Suppressor macrophage (primary cell): ENCODE data around the gene ARHGEF4.

Source experiments
- DNase-seq, 4 experiments: peaks; one replicate each; pipeline ENCODE4 v3.0.0-alpha.2; 2020 to 2022

ARHGEF4 gene

GRCh38 chr2:130818809-130819208 is 17.9 kb upstream of the ARHGEF4 start:
- DNase-seq = no peak

GRCh38 chr2:130819226-130819607 is 17.5 kb upstream of the ARHGEF4 start:
- DNase-seq = no peak

DNA sequence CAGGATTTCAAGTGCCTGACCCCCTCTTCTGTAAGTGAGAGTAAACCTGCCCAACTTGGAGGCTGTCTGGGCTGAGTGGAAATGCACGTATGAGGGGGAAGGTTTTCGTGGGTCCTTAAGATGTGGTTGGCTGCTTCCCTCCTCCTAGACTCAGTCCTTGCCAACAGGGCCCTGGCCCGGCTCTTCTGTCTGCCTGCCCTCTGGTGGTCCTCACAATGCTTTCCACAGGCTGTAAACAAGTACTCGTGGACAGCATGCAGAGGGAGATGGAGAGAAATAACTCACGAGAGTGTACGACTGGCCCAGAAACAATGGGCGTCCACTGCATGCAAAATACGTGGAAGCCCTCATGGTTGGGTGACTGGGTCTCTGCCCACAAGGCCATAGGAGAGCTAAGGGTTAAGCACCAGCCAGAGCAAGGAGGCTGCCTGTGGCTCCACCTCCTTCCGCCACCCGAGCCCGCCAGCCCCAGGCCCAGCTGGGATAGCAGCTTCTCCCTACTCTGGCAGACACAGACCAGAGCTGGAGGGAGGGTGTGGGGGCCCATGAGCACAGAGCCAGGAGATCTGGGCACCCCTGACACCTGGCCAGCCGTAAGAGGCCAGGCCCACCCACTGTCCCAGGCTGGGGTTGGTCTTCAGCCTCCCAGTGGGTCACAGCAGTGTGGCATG is 17.0 kb upstream of the ARHGEF4 start:
- no peak for DNase-seq

- DNase-seq = no peak
These were observed 16.3 kb upstream of the ARHGEF4 start for GRCh38 chr2:130820279-130820861.

DNA sequence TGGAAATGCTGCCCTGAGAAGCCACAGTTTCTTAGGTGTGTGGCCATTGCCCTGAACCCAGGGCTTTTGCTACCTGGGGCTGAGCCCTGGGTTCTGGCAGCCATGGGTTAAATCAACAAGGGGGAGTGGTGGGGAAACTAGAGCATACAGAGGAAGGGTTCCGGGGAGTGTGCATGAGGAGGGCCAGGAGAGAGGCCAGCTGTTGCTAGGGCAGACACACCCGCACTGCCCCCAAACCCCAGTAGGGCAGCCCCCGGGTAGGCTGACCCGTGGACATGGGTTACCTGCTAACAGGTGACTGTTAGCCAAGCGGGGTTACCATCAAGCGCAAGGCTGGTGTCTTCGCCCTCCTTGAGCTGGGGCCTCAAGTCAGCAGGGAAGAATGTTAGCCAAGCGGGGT is 14.8 kb upstream of the ARHGEF4 start:
- no peak for DNase-seq

- no peak for DNase-seq
These were observed 13.9 kb upstream of the ARHGEF4 start for GRCh38 chr2:130822766-130823165.

GRCh38 chr2:130823171-130823885 is 13.4 kb upstream of the ARHGEF4 start:
- no peak for DNase-seq

DNA sequence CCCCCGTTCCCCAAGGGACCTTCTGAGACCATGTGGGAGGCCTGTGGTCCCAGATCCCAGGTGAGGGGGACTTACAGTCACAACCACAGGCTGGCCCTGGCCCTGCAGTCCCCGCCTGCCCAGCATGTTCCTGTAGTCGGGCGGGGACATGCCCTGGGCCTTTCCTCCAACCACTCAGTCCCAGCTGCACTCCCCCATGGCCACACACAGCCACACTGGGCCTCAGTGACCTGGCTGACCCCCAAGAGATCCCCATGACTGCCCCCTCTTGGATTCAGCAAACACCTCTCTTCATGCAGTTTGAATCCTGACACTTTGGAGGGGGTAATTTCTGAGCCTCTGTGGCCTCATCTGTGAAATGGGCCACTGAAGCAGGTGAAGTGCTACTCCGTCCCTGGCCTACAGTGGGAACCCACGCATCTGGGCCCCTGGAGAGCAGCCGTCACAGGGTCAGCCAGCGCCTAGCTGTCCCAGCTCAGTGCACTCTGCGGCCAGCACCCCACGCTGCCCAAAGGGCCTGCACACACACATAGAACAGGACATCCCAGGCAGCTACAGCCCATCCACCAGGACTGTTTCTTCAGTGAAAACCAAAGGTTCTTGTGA is 12.7 kb upstream of the ARHGEF4 start:
- DNase-seq = no peak

- DNase-seq = peak; percentile 72 to 90 (median 73)
These were observed 12.1 kb upstream of the ARHGEF4 start for GRCh38 chr2:130824492-130825061.

DNA sequence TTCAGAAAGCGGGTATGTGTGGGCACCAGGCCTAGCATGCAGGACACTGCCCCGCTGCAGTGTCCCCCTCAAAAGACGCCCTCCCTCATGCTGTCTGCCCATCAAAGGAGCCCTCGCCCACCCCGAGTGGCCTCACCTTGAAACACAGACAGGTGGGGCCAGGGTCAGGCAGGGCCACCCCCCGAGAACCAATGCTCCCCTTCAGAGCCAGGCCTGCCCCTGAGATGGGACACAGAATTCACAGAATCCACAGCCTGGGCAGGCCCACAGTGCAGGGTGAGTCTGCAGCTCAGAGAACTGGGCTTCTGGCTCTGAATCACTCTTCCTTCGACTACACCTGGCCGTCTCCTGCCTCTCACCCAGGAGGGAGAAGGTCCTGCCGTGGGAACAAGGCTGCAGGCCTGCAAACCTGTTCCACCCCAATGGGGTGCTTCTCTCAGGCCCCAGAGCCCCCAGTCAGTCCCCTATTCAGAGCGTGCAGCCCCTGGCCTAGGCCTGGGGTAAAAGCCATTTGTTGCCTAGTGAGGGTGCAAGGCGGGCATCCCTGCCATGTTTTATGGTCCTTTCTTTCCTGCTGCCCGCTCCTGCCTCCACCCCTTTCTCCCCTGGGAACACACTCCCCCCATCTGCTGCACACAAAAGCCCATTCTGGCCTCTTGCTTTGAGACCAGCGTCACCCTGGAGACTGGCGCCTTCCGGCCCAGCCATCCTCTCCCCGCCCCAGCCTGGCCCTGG is 11.3 kb upstream of the ARHGEF4 start:
- DNase-seq = no peak

DNA sequence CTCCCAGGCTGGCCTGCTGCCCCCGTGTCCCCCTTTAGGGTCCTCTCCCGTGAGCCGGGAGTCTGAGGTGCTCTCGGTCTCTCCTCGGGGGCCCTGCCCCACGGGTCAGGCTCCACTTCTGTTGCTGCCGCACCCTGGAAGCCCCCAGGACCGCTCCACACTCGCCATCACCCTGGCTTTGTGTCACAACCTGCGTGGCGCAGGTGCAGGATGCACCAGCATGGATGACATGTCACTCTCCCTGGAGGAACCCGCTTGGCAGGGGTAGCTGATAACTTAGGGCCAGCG is 10.8 kb upstream of the ARHGEF4 start:
- DNase-seq = no peak

DNA sequence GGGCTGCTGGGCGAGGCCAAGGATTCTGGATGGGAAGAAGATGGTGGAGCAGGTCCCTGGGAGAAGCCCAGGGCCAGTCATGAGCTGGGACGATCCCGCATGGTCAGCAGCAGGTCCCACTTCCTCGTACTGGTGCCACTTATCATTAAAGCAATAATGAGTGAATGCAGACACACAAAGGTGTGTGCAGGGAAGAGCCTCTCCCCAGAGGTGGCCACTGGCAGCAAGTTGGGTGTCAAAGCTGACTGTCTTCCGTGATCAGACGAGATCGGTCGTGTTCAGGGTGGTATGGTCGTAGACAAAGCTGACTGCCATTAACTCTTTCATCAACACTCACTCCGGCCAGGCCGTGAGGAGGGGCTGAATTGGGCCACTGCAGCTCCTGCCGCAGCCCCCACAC is 10.3 kb upstream of the ARHGEF4 start:
- no peak for DNase-seq

- DNase-seq = no peak
These were observed 9.8 kb upstream of the ARHGEF4 start for GRCh38 chr2:130826821-130827501.

GRCh38 chr2:130827502-130828251 is 9.0 kb upstream of the ARHGEF4 start:
- DNase-seq = peak in 1 of 4 experiments; percentile 8

GRCh38 chr2:130828461-130828860 is 8.3 kb upstream of the ARHGEF4 start:
- peak in 3 of 4 experiments; percentile 12 to 53 (median 44) for DNase-seq

DNA sequence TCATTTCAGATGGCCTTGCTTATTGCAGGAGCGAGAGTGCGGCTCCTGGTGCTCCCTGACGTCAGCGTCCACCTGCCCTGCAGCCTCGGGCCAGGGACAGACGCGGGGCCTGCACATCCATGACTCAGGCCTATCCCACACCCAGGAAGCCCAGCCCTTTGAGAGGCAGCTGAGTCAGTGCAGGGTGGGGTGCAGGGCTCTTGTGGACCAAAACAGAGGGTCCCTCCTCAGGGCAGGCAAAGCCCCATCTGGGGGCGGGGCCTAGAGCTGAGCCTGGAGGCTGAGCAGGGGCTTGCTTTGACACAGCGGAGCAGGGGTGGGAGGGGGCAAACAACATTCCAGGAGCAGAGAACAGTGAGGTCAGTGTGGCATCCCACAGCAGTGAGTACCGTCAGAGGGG is 7.7 kb upstream of the ARHGEF4 start:
- no peak for DNase-seq

- DNase-seq = no peak
These were observed 6.2 kb upstream of the ARHGEF4 start for GRCh38 chr2:130830538-130830937.

GRCh38 chr2:130831356-130831755 is 5.4 kb upstream of the ARHGEF4 start:
- DNase-seq = no peak

DNA sequence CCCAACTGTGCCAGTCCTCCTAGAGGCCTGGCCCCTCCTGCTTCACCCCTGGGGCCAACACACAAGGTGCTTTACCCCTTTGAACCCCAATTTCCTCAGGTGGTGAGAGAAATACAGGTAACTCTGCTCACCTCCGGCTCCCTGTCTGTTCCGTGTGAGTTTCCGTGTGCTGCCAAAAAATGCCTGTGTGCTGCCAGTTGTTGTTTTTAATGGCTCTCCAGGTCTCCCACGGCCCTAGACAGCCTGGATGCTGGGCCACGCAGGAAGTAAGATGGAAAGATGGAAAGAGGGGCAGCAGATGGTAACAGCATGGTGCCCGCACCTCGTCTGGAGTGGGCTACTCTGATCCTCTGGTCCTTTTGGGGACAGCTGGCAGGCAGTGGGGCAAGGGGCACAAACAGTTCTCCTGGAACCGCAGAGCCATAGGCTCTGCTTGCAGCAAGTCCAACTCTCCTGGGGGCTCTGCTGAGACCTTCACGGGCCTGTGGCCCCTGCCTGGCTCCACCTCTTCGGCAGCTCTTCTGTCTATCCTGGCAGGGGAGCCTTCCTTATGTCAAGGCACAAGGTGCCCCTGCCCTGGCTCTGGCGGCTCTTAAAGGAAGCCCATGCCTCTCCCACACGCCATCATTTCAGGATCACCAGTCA is 4.3 kb upstream of the ARHGEF4 start:
- no peak for DNase-seq

- DNase-seq = no peak
These were observed 2.4 kb upstream of the ARHGEF4 start for GRCh38 chr2:130834091-130834930.
